NCI-H2196 (cell line): ENCODE measurements around the gene ITGB6.
"Not testable (repeated sequence)": the region's sequence is repeated elsewhere in the genome, so short reads cannot be mapped to it uniquely, and the experiment has no call there.

ENCODE experiments used
- DNase-seq: peaks from one replicate; lab custom pipeline; 2025; ENCODE audit not compliant: unreplicated experiment; lab: John Stamatoyannopoulos, UW

ITGB6 gene

DNA sequence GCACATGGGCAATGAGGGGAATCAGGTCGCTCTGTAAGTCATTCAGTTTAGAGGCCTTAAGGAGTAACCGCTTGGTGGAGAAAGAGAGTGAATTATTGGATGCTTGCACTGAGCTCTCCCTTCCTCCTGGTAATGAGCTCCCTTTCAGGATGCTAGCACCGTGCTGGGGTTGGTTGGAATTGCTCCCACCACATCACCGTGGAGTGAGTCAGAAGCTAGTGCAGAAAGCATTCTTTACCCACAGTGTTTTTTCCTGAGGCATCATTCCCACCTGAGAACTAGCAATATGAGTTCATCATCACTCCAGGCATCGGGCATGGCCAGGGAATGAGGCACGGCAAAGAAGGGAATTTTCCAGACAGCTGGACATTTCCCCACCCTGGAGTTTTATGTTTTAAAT lies 57.6 kb downstream of the ITGB6 start:
- DNase-seq = no peak

GRCh38 chr2:160141912-160142311 lies 58.2 kb downstream of the ITGB6 start:
- no peak for DNase-seq

DNA sequence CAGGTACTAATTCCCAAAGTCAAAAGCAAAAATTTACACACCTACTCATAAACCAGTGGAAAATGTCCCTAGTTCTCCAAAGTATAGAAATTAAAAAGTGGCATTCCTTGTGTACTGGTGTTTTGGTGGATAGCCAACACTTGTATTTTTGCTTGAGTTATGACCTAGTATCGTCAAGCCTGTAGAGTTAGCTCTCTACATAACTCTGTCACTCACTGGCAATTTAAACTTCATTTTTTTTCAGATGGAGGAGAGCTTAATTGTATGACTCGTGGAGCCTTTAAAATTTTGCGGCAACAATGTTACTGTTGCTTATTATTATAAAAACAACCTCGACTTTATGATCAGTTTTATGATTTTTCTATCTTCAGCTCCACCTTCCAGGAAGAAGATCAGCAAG lies 58.7 kb downstream of the ITGB6 start:
- DNase-seq = no peak

GRCh38 chr2:160140471-160140870 lies 59.6 kb downstream of the ITGB6 start:
- no peak for DNase-seq

DNA sequence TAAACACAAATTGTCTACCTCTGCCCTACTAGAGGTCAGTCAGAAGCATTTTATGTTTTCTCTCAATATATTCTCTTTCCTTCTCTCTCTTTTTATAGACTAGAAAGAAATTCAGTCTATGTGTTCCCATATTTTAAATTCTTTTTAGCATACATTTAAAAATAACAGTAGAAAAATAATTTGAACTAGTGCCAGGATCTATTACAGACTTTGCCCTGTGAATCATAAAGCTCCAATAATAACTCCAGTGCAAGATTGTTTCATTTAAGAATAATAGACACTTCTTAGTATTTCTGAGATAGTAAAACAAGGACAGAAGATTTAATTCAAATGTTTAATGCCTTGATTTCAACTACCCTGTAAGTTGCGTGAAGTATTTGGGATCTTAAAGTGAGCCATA lies 60.1 kb downstream of the ITGB6 start:
- DNase-seq = no peak

DNA sequence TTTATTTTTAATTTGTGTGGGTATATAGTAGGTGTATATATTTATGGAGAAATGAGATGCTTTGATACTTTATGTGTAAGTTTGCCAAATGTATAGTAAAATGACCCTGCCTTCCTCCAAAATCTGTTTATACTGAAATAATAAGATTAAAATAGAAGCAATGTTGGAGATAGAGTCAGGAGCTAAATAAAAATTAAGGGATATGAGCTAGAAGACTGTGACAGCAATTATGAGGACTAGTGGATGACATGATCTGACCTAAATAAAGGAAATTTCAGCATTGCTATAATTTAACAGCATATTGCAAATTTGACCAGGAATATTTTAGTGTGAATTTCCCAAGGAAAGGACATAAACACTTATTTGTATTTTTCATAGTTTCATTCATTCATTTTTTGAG lies 60.7 kb downstream of the ITGB6 start:
- DNase-seq = no peak

DNA sequence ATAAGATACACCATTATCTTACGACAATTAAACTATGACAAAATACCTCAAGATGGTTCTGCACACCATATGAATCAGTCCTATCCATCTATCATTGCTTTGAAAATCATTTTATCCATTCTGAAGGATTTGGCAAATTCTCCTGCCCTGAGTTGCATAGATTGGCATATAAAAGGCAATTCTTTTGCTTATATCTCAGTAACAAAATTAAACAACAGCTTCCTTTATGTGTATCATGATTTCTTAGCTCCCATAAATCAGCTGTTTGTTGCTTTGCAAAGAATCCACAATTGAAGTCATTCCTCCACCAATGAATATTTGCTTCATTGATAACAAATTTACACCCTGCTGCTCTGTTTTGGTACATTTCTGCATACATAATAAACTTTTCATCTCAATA lies 61.7 kb downstream of the ITGB6 start:
- DNase-seq = no peak

DNA sequence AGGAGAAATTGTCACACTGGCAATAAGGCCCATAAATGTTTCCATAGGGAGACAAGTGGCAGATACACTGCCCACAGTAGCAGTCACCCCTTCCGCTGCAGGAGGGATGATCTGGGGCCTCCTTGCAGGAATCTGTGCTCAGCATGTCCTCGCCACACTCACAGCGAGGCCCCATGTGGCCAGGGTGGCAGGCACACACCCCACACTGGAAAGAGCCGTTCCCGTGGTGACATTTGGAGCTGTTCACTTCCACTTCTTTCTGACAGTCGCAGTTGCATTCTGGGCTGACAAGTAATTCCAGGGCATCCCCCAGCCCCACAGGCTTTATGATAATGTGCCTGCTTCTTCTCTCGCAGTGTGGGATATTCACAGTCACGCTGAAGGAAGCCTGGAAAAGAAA lies 62.6 kb downstream of the ITGB6 start:
- no peak for DNase-seq

DNA sequence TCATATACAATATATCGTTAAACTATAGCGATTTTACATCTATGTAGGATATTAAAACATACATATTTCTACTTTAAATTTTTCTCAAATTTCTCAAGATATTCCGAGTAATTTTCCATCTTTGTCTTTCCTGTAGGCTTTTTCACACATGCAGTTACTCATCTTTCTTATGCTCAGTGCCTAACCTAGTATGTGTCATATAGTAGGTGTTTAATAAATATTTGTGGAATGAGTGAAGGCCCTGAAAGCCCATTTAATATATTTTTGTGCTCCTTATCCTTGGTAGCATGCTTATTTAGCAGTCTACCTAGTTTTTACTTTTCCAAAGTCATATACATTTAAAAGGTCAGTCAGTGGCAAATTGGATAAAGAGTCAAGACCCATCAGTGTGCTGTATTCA lies 67.3 kb downstream of the ITGB6 start:
- no peak for DNase-seq

DNA sequence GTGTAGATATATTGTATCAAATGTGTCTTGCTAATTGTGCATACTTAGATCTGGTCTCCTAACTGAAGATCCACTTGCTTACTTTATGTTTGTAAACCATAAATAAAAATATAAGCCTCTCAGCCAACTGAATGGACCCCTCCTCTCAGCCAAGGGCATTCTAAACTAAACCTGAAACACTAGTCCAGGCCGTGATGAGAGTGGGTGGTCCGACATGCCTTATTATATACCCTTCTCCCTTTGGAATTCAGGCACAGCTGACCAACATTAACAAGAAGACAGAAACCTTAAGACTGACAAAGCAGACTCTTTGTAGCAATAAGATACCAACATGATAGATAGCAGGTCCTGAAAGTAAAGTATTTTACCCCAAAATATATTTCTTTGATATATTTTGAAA lies 73.3 kb downstream of the ITGB6 start:
- DNase-seq = no peak

DNA sequence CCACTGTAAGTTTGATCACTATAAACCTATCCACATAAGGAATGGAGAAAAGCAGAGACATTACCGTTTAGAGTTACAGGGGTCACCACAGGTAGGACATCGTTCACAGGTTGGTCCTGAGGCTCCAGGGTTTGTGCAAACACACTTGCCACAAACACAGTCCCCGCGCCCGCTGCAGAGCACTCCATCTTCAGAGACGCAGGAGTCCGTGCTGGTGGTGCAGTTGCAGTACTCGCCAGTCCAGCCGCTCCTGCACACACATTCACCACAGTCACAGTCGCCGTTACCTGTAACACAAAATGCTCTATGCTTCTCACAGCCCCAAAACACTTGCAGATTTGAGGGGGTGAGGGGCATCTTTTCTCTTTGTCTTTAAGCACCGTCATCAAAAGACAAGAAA lies 73.8 kb downstream of the ITGB6 start:
- no peak for DNase-seq

GRCh38 chr2:160125828-160126227 lies 74.2 kb downstream of the ITGB6 start:
- DNase-seq = no peak

- DNase-seq = no peak
Observed at GRCh38 chr2:160125366-160125765, 74.7 kb downstream of the ITGB6 start.

DNA sequence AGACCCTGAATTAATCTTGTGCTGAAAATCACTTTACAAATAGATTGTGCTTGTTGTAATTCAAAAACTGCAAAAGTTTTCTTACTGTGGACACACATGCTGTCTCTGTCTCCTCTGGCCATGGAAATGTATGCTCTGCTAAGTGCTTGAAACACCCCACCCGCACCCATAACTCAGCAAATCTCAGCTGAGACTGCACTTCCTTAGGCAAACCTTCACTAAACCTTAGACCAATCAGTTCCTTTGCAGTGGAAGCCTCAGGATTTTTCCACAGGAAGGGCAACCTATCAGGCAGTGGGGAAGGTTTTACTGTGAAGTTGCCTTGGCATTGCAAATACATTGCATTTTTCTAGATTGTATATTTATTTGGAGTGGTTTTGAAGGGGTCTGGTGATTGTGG lies 75.5 kb downstream of the ITGB6 start:
- DNase-seq = no peak

DNA sequence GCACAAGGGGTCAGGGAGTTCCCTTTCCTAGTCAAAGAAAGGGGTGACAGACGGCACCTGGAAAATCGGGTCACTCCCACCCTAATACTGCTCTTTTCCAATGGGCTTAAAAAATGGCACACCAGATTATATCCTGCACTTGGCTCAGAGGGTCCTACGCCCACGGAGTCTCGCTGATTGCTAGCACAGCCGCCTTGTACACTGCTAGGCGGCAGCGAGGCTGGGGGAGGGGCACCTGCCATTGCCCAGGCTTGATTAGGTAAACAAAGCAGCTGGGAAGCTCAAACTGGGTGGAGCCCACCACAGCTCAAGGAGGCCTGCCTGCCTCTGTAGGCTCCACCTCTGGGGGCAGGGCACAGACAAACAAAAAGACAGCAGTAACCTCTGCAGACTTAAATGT lies 85.4 kb downstream of the ITGB6 start:
- not testable (repeated sequence) for DNase-seq

GRCh38 chr2:160114020-160114419 lies 86.1 kb downstream of the ITGB6 start:
- no peak for DNase-seq

DNA sequence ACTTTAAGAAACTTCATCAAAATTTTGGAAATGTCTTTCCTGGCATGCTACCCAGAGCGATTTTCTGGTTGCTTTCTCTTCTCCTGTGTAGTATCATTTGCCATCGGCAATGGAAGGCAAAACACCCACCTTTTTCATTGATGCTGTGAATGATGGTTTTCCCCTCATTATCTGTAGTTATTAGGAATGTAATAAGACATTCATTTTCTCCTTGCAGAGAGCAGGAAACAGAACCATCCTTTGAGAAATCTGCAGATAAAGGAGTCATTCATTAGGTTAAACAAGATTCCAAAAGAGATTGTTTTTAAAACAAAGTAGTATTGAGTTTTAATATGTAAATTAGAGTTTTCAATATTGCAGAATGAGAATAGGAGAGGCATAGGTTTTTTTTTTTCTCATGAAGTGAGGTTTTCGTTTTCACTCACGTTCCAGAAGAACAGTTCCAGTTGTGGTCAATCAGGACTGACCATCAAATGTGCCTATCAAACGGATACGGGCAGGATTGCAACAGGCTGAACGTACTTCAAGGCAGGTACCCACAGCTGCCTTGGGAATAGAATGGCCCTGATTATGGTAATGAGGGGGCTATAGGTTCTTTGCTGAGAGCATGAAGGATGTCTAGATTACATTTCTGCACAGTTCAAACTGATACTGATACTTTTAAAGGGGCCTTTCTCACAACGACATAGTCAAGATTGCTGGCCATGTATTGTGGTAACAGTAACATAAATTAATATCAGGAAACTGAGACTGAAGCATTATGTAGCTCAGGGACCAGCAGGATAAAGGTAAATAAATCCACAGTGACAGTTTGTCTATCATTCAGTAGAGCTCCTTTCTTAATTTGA lies 87.9 kb downstream of the ITGB6 start:
- no peak for DNase-seq

DNA sequence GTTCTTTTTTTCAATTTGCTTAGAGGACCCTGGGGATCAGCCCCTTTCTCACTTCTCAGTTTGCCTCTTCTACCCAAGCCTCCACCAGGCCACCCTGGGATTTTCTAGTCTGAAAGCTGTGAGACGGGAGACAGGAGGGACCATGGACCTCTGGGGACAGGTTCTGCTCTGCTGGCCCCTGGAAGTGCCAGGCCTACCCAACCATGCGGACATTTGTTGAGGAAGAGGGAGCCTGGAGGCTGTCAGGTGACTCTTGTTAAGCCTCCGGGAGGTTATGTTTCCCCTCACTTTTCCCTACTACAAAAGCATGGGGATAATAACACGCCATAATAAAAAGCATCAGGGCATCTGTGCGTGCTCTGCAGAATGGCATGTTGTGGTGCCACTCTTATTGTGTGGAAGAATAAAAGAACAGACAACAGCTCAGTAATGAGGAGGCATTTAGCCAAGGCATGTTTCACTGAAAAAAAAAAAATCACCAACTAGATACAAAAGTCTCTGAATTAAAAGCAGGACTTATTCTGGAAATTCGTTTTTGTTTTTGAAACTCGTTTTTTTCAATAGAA lies 89.3 kb downstream of the ITGB6 start:
- no peak for DNase-seq

DNA sequence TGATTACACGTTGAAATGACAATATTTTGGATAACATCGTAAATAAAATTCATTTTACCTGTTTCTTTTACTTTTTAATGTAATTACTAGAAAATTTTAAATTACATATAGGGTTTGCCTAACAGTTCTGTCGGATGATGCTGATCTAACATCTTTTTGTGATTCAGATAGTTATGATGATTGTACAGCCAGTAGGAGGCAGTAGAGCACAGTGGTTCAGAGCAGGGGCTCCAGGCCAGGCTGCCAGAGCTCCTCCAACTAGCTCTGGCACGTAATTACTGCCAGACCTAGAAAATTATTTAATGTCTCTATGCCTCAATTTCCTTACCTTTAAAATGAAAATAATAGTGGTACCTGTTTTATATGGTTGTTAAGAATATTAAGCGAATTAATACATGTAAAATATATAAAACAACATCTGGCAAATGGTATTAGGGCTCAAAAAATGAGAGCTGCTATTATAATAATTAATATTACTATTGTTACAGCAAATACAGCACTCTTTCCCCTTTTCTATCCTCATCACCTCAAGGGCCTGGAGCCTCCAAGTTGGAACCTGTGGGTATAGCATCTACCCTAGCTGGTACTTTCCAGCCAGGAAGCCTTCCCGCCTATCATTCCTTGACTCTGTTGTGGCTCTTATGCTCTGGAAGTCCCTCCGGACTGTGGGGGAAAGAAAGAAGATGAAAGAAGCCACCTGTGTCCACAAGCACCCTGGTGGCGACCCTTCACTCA lies 90.0 kb downstream of the ITGB6 start:
- DNase-seq = peak; percentile 37

DNA sequence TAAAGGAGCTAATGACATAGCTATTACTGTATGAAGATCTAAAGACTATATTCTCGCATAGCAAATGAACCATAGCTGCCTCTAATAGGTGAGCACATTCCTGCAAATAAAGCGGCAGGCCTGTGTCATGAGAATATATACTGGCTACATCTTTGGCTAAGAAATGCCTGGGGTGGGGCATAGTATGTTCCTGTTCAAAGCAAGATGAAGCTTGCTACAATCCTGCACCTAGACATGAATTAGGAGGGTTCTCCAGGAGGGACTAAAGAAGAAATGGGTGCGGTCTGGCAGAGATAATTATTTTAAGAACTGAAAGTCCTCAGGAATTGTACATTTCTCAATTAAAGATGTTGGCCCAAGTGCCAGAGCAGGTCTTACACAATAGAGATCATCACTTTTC lies 90.8 kb downstream of the ITGB6 start:
- DNase-seq = no peak

DNA sequence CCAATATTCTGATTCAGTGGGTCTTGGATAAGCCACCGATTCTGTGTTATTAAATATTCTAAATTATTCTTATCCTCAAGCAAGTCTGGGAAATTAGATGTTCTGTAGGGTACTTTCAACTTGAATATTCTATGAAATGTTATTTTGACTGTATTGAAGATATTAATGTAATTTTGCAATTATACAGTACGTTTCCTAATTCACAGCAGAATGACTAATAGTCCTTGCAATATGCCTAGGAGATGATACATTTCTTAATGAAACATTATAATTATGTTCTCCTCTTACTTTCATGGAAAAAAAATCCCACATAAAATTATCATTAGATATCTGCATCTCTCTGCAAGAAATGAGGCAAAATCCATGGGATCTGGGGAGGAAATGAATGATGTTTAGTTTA lies 91.4 kb downstream of the ITGB6 start:
- DNase-seq = no peak

- DNase-seq = no peak
Observed at GRCh38 chr2:160105366-160105765, 94.7 kb downstream of the ITGB6 start.
